Measurements from ENCODE around the gene ACSL3.

DNA sequence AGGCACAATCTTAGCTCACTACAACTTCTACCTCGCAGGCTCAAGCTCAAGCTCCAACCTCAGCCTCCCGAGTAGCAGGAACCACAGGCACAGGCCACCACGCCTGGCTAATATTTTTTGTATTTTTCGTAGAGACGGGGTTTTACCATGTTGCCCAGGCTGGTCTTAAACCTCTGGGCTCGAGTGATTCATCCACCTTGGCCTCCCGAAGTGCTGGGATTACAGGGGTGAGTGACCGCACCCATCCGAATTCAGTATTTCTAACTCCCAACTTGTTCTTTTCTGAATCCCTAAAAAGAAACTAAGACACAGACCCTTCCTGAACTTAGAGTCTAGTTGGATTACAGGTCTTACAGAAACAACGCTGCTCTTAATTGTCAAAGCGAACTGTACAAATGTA is 32.3 kb upstream of the ACSL3 start:
- no peak for TF ChIP-seq CTCF (IDR thresholded peaks at IDR 0.05; ENCODE audit: extremely low read depth in 1 of 2, insufficient read depth in 1 of 2, low read depth in 1 of 2, low read length in 2 of 2)
- TF ChIP-seq POLR2A (IDR thresholded peaks at IDR 0.05; ENCODE audit: low read depth, low read length), result no peak
- no peak for TF ChIP-seq POLR2AphosphoS5 (IDR thresholded peaks at IDR 0.05; ENCODE audit: insufficient read depth, low read depth, low read length)
- TF ChIP-seq MYC (IDR thresholded peaks at IDR 0.05; ENCODE audit: low read depth, low read length), result no peak

Measured in endothelial cell of umbilical vein (primary cell).